Glomerular visceral epithelial cell (primary cell): Measurements from ENCODE around the gene LAMB4.
A peak's percentile ranks its signal among the peaks of the same experiment; 100 is the strongest.

Experiments used
- DNase-seq: peaks from one replicate; pipeline ENCODE4 v3.0.0-alpha.2; 2016; ENCODE audit errors: extremely low spot score

Gene LAMB4

GRCh38 chr7:108012499-108013430 is 117.4 kb downstream of the LAMB4 start:
- no peak for DNase-seq

- peak; percentile 54 for DNase-seq
These were observed 119.8 kb downstream of the LAMB4 start for GRCh38 chr7:108010377-108010776.

- peak; percentile 30 for DNase-seq
These were observed 120.3 kb downstream of the LAMB4 start for GRCh38 chr7:108009873-108010272.

GRCh38 chr7:108008827-108009226 is 121.3 kb downstream of the LAMB4 start:
- no peak for DNase-seq

GRCh38 chr7:108008240-108008639 is 121.9 kb downstream of the LAMB4 start:
- no peak for DNase-seq

GRCh38 chr7:108007762-108008161 is 122.4 kb downstream of the LAMB4 start:
- no peak for DNase-seq

GRCh38 chr7:108007261-108007660 is 122.9 kb downstream of the LAMB4 start:
- no peak for DNase-seq

- peak; percentile 94 for DNase-seq
These were observed 125.7 kb downstream of the LAMB4 start for GRCh38 chr7:108004220-108005142.

- DNase-seq = no peak
These were observed 126.6 kb downstream of the LAMB4 start for GRCh38 chr7:108003599-108003935.

- DNase-seq = peak; percentile 87
These were observed 127.2 kb downstream of the LAMB4 start, which contains the start of gene LAMB1 for GRCh38 chr7:108002726-108003598. Gene LAMB1, minus strand, starts transcription at chr7:108003161. Its CDS starts 276 bp downstream, at chr7:108002885.

GRCh38 chr7:108001764-108002725 is 128.1 kb downstream of the LAMB4 start:
- peak; percentile 21 for DNase-seq

- DNase-seq = peak; percentile 56
These were observed 129.0 kb downstream of the LAMB4 start for GRCh38 chr7:108000875-108001763.

GRCh38 chr7:107999779-108000560 is 130.2 kb downstream of the LAMB4 start:
- peak; percentile 68 for DNase-seq

GRCh38 chr7:107998660-107999480 is 131.3 kb downstream of the LAMB4 start:
- peak; percentile 20 for DNase-seq

- DNase-seq = peak; percentile 23
These were observed 132.0 kb downstream of the LAMB4 start for GRCh38 chr7:107998150-107998549.

GRCh38 chr7:107996072-107996882 is 133.9 kb downstream of the LAMB4 start:
- no peak for DNase-seq
